Measurements from ENCODE around the gene SLC9A5.

The SLC9A5 gene

DNA sequence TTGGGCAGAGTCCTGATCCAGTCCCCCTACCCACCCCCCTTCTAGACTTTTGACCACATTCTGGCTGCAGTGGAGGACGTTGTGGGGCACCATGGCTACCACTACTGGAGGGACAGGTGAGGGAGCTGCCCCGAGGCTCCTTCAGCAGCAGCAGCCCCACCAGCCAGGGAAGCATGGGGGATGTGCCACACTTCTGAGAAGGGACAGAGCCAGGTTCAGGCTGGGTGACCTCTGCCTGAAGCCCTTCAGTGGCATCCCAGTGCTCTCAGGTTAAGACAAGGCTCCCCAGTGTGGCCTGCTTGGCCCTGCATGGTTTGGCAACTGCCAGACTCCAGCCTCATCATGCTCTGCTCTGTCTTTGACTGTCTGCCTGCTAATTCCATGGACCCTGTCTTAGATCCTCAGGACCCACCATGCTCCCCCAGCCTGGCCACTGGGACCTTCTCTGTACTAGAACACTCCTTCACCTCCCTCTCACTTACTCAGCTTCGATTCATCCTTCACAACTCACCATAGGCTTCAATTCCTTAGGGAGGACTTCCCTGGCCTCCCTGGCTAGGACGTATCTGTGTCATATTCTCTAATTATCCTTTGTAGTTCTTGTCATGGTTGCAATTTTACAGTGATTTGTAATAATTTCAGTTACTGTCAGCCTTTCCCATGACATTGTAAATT is 8.8 kb downstream of the SLC9A5 start:
- DNase-seq: no peak

DNA sequence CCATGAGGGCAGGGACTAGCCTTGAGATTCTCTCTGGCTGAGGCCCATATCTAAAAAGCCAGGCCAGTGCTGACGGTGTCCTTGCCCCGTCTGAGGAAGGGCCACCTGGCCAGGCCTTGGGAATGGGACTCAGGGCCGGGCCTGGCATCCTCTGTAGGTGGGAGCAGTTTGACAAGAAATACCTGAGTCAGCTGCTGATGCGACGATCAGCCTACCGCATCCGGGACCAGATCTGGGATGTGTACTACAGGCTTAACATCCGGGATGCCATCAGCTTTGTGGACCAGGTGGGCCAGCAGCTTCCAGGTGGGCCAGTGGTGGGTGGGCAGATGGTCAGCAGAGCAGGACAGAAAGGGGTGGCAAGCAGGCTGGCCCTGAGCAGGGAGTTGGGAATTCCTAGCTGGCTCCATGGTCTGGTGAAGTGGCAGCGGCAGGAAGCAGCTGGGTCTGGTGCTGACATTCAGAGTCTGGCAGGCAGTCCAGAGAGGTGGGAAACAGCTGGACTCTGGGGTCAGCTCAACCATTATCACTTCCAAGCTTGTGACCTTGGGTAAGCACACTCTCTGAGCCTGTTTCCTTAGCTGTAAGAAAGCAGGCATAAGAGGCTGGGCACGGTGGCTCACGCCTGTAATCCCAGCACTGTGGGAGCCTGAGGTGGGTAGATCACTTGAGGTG is 9.5 kb downstream of the SLC9A5 start:
- no peak for DNase-seq

DNA sequence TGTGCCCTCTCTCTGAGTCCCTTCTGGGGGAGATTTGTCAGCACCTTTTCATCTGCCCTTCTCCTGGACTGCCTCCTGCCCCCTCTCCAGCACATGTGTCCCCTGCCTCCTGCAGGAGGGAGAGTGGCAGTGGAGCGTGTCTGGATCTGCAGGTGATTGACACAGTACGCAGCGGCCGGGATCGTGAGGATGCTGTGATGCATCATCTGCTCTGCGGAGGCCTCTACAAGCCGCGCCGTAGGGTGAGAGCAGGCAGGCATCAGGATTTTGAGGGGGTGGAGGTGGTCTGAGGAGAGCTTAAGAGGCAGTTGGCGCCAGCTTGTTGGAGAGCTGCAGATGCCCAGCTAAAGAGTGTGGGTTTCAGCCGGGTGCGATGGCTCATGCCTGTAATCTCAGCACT is 10.9 kb downstream of the SLC9A5 start:
- no peak for DNase-seq

DNA sequence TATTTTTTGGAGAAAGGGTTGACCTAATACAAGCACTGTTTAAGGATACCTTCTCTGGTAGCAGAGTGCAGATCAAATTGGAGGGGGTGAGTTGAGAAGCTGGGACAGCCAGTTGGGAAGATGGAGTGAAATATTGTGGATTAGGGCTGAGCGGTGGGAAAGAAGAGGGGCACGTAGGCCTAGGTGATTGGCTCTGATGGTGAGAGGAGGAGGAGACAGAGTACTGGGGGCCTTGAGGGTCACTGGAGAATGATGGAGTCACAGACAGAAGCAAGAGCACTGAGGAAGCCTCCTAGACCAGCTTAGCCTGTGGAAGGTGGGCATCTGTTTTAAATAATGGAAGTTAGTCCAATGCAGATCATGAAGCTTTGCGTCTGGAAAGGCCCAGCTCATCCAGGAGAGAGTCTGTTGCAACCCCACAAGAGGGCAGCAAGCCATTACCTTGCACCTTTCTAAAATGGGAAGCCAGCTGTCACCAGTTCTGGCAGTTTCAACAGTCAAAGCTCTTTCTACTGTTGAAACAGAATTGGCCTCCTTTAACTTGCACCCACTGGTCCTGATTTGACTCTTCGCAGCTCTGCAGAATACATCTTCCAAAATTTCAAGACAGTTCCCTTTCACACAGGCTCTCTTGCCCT is 11.8 kb downstream of the SLC9A5 start:
- DNase-seq: peak; percentile 45

DNA sequence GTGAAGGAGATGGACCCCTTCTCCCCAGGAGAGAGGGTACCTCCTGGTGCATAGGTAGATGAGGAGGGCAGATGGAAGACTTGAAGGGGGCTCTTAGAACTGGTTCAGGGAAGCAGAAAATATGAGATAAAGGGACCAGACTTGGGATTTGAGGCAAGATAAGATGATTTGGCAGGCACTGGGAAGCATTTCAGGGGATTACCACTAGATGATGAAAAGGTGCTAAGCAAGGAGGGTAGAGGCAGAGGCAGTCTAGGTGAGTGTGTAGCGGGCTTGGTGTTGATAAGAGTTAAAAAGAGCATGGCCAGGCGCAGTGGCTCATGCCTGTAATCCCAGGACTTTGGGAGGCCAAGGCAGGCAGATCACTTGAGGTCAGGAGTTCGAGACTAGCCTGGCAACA is 14.4 kb downstream of the SLC9A5 start:
- no peak for DNase-seq

DNA sequence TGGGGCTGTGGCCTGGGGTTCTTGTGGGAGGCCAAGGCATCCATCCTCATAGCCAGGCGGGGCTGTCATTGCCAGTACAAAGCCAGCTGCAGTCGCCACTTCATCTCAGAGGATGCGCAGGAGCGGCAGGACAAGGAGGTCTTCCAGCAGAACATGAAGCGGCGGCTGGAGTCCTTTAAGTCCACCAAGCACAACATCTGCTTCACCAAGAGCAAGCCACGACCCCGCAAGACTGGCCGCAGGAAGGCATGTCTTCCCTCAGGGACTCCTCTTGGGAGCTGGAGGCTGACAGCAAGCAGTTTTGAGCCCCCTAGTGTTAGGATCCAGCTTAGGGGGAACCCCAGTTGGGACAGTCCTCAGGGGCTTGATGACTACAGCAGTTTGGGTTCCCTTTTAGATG is 15.5 kb downstream of the SLC9A5 start:
- DNase-seq: no peak

DNA sequence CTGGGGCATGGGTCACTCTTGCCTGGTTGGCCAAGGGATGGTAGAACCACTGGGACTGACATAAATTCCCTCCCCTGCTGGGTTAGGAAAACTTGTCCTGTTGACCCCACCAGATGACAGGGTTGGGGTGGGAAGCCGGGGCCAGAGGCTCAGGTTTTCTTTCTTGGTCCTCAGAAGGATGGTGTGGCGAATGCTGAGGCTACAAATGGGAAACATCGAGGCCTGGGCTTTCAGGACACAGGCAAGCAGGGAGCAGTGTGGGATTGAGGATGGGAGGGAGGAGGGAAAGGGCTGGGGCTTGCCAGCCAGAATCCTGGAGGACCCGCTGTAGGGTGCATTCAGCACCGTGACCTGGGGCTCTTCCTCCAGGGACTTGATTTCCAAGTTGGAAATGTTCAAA is 16.1 kb downstream of the SLC9A5 start:
- no peak for DNase-seq

DNA sequence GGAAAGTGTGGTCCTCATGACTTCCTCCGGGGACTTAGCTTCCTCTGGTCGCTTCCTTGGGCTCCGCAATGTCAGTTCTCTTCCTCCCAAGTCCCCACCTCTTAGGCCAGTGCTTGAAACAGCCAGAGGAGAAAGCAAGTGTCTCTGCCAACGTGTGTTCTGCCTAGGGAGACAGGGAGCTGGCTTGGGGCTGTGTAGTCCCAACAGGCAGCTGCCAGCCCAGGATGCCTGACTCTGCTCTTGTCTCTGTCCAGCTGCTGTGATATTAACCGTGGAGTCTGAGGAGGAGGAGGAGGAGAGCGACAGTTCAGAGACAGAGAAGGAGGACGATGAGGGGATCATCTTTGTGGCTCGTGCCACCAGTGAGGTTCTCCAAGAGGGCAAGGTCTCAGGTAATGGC is 17.1 kb downstream of the SLC9A5 start:
- DNase-seq: no peak

DNA sequence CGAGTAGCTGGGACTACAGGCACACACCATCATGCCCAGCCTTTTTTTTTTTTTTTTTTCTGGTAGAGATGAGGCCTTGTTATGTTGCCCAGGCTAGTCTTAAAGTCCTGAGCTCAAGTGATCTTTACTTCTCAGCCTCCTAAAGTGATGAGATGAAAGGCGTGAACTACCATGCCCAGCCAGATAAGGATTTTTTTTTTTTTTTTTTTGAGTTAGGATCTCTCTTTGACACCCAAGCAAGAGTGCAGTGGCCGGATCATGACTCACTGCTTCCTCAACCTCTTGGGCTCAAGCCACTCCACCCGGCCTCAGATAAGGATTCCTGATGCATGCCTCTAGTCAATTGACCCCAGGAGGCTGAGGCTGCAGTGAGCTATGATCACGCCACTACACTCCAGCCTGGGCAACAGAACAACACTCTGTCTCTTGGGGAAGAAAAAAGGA is 19.4 kb downstream of the SLC9A5 start:
- DNase-seq: no peak

DNA sequence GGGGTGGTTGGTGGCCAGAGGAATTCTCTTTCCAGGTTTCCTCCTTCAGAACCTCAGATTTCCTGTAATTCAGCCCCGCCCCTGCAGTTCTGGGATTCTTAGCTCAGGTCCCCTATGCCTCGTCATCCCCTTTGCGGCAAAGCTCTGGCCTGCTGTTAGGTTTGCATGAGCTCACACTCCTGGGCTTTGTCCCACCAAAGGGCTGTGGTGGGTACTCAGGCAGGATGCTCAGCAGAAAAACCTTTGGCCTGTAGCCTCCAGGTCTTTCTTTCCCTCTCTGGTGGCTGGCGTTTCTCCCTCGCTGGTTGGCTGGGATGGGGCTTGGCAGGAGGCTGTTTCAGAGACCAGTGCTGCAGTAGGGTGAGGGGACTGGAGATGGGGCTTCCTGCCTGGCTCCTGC is 21.0 kb downstream of the SLC9A5 start:
- DNase-seq: no peak

DNA sequence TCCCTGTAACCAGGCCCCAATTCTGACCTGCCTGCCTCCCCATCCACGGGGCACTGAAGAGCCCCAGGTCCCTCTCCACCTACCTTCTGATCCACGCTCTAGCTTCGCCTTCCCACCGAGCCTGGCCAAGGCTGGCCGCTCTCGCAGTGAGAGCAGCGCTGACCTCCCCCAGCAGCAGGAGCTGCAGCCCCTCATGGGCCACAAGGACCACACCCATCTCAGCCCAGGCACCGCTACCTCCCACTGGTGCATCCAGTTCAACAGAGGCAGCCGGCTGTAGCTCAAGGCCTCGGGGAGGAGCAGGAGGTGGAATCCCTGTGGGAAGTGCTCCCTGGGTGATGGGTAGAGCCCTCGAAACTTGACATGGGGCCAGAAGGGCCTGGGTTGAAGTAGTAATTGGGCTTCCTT is 22.2 kb downstream of the SLC9A5 start:
- no peak for DNase-seq

DNA sequence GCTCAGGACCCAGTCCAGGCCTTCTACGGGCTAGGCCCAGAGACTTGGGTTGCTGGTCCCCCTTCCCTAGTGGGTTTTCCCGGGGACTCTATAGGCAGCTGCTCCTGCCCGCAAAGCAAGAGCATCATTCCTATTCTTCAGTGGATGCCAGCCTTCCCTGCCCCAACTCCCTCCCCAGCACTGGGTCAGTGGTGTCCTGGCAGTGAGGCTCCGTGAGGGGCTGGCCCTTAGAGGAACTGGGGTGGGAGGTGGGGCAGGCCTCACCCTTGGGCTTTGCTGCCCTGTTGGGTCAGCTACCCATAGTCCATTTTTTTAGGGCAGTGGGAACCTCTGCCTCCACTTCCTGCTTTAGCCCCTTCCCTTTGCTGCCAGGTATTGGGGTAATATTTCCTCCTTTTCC is 22.7 kb downstream of the SLC9A5 start:
- DNase-seq: no peak

DNA sequence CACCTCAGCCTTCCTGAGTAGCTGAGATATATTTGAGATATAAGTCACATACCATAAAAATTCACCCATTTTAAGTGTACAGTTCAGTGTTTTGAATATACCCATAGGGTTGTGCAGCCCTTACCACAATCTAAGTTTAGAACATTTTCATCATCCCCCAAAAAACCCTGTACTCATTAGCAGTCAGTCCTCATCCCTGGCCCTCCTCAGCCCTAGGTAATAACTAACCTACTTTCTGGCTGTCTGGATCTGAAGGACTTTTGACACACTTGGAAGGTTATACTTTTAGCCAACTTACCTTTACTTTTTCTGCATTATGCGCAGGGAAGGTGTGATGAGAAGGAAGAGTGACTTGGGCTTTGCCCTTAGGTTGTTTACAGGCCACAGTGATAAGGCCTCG is 26.5 kb downstream of the SLC9A5 start:
- DNase-seq: no peak

DNA sequence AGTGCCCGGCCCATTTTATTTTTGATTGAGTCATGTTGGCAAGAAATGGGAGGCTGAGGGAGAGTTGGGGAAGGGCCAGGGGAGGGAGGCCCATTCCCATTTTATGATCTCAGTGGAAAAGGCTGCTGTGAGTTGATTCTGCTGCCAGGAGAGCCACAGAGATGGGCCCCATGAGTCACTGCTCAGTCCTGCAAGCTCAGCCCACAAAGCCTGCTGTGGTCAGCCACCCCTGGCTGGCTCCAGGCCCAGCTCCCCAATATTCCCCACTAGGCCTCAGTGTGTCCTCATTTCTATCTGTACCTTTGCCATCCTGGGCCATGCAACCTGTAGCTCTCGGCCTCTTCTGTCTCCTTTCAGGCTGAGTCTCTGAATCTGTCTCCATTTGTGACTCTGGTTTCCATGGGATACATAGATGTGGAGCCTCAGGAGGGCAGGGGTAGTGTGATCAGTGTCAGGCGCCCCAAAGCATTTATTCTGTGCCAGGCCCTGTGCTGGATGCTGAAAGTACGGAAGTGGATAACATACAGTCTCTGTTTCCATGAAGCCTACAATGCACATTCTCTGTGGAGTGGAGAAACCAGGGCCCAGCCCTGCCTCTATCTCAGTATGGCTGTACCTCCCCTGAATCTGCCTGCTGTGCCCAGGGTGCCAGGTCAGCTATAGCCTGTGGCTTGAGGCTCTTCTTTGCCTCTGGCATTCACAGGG is 28.7 kb downstream of the SLC9A5 start:
- no peak for DNase-seq

DNA sequence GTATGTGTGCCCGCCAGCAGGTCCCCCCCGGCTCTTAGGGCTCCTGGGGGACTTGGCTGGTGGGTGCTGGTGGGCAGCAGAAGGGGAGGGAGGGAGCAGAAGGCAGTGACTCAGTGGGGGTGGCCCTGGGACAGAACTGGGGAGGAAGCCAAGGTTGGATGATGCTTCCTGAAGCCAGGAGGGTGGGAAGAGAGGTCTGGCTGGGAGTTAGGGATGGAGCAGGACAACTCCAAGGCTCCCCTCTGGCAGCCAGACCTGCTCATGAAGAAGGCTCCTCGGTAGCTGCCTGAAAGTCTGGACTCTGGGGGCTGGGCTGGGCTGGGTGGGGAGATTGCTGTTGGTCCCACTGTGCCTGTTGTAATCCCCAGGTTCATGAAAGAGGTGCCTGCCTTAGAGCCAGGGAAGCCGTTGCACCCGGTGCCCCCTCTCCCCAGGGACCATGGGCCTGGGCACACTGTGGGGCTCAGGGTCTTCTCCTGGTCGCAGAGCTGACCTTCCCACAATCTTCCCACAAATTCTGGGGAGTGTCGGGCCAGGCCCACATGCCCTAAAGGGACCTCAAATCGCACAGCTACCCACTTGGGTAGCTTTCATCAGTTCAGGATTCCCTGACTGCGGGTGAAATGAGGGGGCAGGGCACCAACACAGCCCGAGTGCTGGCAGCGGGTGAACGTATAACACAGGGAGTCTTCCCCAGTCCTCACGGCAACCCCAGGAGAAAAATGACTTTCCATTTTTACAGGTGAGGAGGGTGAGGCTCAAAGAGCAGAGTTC is 29.4 kb downstream of the SLC9A5 start:
- no peak for DNase-seq

DNA sequence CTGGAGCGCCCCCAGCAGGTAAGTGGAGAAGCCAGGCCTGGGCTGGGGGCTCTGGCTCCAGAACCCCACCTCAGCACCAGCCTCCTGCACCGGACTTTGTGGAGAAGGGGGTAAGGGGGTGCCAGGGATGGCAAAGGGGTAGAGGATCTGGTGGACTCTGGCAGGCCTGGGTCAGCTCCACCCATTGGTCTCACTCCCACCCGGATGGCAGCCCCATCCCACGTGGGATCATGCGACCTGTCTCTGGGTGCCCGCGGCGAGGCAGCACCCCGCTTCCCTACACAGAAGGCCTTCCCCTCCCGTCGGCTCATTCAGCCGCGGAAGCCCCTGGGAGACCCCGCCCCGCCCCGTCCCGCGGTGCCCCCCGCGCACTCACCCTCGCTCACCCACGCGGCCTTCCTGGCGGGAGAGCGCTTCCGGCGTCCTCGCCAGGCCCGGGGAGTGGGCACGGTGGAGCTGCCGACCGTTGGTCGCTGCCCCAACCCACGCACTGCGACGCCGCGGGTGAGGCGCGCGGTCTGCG is 30.1 kb downstream of the SLC9A5 start:
- DNase-seq: no peak

DNA sequence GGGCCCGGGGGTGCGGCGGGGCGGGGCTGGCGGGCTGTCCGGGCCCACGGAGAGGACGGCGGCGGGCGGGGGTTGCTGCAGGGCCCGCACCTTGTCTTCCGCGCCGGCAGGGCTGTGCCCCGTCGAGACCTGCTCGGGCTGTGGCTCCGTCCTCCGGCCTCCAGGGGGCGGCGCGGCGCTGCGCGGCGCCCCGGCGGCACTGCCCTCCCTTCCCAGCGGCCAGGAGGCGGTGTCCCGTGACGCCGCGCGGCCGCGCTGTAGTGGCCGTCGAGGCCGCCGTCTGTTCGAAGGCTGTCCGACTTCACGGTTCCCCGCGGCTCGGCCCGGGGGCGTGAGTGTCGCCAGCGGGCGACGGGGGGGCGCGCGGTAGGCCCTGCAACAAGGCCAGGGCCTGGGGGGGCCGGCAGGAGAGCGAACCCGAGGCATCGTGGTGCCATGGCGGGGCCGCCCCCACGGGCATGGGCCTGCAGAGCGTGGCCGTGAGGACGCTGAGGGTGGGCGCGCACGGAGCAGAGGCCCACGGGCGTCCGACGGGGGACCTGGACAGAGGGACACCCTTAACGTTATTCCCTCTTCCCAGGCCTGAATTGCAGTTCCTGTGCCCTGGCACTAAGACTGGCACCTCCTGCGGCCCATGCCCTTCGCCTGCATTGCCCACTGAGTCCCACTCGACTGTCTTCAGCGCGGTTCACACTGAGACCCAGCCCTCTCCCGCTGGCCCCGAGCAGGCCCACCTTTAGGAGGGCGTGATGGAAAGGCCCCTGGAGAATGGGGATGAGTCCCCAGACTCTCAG is 30.7 kb downstream of the SLC9A5 start, which contains the start of gene PLEKHG4:
PLEKHG4 (plus strand) TSS at position 237 of the 794 bp plus-strand sequence; CDS start at position 750, 513 bp downstream.
- DNase-seq: peak; percentile 65

DNA sequence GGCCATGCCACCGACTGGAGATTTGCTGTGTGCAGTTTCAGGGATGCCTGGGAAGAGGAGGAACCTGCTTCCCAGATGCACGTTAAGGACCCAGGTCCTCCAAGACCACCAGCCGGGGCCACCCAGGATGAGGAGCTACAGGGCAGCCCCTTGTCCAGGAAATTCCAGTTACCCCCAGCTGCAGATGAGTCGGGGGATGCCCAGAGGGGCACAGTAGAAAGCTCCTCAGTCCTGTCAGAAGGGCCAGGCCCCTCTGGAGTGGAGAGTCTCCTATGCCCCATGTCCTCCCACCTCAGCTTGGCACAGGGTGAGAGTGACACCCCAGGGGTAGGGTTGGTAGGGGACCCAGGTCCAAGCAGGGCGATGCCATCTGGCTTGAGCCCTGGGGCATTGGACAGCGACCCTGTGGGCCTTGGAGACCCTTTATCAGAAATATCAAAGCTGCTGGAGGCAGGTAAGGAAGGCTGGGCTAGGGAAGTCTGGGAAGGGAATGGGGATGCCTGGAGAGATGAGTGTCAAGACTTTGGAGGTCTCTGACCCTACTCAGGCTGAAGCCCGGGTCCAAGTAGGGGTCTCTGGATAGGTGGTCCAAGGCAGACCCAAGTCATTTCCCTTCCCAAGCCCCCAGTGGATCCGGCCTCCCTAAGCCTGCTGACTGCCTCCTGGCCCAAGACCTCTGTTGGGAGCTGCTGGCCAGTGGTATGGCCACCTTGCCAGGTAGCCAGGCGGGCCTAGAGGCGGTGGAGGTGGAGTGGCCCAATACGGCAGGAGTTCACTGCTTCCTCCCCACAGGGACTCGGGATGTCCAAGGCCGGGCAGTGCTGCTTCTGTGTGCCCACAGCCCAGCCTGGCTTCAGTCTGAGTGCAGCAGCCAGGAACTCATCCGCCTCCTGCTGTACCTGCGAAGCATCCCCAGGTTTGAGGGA is 31.6 kb downstream of the SLC9A5 start:
- no peak for DNase-seq

DNA sequence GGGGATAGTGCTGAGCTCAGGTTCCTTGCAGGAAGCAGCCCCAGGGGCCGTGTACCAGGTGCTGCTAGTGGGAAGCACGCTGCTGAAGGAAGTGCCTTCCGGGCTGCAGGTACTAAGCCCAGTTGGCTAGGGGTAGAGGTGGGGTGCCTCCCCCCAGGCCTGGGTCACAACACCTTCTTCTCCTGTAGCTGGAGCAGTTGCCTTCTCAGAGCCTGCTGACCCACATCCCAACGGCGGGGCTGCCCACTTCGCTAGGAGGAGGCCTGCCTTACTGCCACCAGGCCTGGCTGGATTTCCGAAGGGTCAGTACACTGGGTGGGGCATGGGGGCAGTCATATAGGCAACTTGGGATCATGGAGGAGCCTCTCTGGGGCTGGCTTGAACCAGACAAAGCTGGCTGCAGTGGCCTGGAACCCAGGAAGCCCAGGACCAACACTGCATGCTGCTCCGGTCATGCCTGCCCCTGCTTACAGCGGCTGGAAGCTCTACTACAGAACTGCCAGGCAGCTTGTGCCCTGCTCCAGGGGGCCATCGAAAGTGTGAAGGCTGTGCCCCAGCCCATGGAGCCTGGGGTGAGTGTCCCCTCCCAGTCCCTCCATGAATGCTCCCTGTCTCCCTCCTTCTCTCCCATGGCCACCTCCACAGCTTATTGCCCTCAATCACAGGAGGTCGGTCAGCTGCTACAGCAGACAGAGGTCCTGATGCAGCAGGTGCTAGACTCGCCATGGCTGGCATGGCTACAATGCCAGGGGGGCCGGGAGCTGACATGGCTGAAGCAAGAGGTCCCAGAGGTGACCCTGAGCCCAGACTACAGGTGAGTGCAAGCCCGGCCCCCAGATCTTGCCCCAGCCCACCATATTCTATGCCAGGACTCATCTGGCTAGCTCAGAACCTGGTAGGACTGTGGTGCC is 33.0 kb downstream of the SLC9A5 start:
- no peak for DNase-seq

Data from NCI-H1092 (cell line).